22Rv1 (cell line): ENCODE measurements around the gene GSG1L.

ENCODE experiments used
- CTCF ChIP-seq: fragments of 450-650 bp; IDR thresholded peaks from 2 replicates; pipeline ENCODE4 v1.5.1; 2017; ENCODE audit warnings: mild to moderate bottlenecking
- ZFX ChIP-seq: fragments of 450-650 bp; IDR thresholded peaks from 2 replicates; pipeline ENCODE4 v1.6.1; 2017; ENCODE audit warnings: antibody characterized with exemption, borderline replicate concordance

GRCh38 chr16:27748868-27749546, 314.5 kb downstream of the GSG1L start:
- TF ChIP-seq CTCF (no peak), ZFX (no peak)
